GM12891 (cell line): ENCODE measurements around the gene KDM2B.

ENCODE experiments used
- POLR2A ChIP-seq: IDR thresholded peaks from 2 replicates; pipeline ENCODE4 v1.6.1; 2011; ENCODE audit warnings: low read depth, low read length, control low read depth
- POLR2AphosphoS5 ChIP-seq: IDR thresholded peaks from 2 replicates; pipeline ENCODE4 v1.6.1; 2011; ENCODE audit warnings: low read depth, low read length, control low read depth

DNA sequence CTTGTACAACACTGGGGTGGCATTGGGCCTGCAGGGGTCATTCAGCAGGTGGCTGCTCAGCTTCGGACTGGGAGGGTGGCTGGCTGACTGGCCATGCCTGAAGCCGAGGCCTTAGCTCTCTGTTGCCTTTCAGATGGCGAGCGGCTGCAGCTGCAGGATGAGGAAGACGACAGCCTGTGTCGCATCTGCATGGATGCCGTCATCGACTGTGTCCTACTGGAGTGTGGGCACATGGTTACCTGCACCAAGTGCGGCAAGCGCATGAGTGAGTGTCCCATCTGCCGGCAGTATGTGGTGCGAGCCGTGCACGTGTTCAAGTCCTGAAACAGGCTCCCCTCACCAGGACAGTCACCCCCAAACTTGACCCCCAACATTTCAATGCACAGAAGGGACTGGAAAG lies 157.6 kb downstream of the KDM2B start:
- peak; percentile 68; the same call in 1 of the 2 replicates for TF ChIP-seq POLR2AphosphoS5
- peak; percentile 51 for TF ChIP-seq POLR2A
